ENCODE data around the gene TTC7B.

Gene TTC7B

DNA sequence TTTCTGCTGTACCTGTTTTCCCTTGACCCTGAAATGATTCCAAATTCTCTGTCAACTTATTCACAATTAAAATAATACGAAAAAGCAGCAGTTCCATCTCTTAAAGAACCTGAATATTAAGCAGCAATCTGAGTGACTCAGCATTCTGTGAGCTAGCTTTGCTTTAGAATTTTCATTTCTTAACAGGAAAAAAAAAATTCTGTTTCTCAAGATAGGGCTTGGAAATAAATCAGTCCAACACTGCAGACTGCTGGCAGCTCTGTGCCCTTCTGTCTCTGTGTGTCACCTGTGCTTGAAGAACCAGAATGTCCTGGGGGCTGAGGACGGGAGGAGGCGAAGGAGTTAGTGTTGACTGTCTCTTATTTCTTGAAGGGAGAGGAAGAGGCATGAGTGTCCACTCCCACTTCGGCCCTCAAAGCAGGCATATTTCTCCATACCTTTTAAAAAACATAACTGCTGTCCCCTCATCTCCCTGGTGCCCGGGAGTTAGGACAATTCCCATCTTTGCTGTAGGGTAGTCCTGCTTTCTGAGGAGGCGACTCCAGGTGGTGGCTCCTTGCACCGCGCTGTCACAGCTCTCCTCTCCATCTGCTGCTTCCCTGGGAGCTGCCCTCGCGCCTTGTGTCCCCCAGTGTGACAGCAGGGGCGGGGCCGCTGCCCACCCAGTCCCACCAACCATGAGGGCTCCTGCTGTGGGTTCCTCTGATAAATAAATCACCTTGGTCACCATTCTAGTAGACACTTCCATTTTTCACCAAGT is 216.3 kb downstream of the TTC7B start:
- Histone ChIP-seq H2AFZ (ENCODE audit: low read depth, low read length) (no peak overlapping the region), H3K4me1 (ENCODE audit: insufficient read depth, low read length) (peaks cover 30% of the 10 kb centered on the region), H3K4me3 (ENCODE audit: low read length) (no peak overlapping the region), H3K36me3 (ENCODE audit: insufficient read depth, low read length) (no peaks in the 10 kb centered on the region), H3K9me3 (ENCODE audit: low read length) (no peaks in the 10 kb centered on the region), H3K27me3 (ENCODE audit: insufficient read depth, low read length) (no peaks in the 10 kb centered on the region)

DNA sequence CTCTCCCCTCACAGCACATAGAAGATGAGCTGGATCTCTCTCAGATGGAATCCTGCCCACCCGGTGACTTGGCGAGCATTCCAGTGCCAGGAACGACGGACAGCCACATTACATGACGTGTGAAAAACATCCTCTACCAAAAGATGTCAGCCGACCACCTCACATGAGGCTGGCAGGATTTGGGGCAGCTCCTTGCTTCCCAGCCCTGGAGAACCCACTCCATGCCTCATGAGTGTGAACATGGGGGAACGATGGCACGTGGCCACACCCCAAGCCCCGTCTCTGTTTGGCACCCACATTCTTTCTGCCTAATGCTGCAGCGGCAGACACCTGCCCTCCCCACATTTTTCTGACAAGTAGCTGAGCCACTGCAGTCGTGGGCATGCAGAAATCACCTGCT is 216.9 kb downstream of the TTC7B start:
- H3K9me3 ChIP-seq (ENCODE audit: low read length) = no peaks in the 10 kb centered on the region
- H3K4me3 ChIP-seq (ENCODE audit: low read length) = no peak overlapping the region
- peaks cover 24% of the 10 kb centered on the region for H3K4me1 ChIP-seq (ENCODE audit: insufficient read depth, low read length)
- no peaks in the 10 kb centered on the region for H3K36me3 ChIP-seq (ENCODE audit: insufficient read depth, low read length)
- H2AFZ ChIP-seq (ENCODE audit: low read depth, low read length) = no peak overlapping the region
- H3K27me3 ChIP-seq (ENCODE audit: insufficient read depth, low read length) = no peaks in the 10 kb centered on the region

DNA sequence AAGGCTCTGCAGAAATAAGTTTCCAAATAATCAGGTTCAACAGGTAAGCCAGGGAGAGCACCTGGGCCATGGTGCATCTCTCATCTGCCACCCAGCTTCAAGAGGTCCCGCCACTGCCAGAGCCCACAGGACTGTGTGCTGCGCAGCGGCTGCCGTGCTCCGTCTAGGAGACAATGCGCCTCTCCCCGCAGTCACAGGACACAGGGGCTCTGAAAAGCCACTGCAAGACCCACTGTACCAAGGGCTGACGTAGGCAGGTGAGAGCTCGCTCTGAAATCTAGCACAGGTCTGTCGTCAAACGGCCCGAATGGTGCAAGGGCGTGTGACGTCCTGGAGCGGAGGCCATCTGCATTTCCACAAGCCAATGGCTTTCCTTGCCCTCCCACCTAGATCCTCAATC is 218.3 kb downstream of the TTC7B start:
- H2AFZ ChIP-seq (ENCODE audit: low read depth, low read length) = no peak overlapping the region
- H3K27me3 ChIP-seq (ENCODE audit: insufficient read depth, low read length) = no peaks in the 10 kb centered on the region
- peaks cover 11% of the 10 kb centered on the region for H3K4me1 ChIP-seq (ENCODE audit: insufficient read depth, low read length)
- no peak overlapping the region for H3K4me3 ChIP-seq (ENCODE audit: low read length)
- no peaks in the 10 kb centered on the region for H3K9me3 ChIP-seq (ENCODE audit: low read length)
- H3K36me3 ChIP-seq (ENCODE audit: insufficient read depth, low read length) = no peaks in the 10 kb centered on the region

DNA sequence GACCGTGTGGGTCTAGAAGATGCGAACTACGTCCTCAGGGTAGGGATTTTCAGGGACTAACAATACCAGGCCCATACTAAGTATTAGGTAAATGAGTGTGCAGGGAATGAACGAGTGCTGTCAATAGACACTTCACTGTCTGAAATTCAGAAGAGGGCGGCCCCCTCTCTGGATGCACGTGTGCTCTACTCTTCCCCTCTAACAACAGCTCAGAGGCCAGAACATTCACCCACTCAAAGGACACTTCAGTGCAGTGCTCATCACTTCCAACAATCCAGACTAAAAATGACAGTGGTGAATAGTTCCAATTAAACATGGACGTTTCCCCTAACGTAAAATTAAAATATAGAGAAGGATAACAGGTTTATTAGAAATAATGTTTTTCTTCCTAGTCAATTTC is 219.5 kb downstream of the TTC7B start:
- H3K36me3 ChIP-seq (ENCODE audit: insufficient read depth, low read length) = no peaks in the 10 kb centered on the region
- no peaks in the 10 kb centered on the region for H3K9me3 ChIP-seq (ENCODE audit: low read length)
- no peak overlapping the region for H2AFZ ChIP-seq (ENCODE audit: low read depth, low read length)
- H3K4me1 ChIP-seq (ENCODE audit: insufficient read depth, low read length) = peaks cover 11% of the 10 kb centered on the region
- no peak overlapping the region for H3K4me3 ChIP-seq (ENCODE audit: low read length)
- H3K27me3 ChIP-seq (ENCODE audit: insufficient read depth, low read length) = no peaks in the 10 kb centered on the region

GRCh38 chr14:90593254-90594040 is 222.8 kb downstream of the TTC7B start:
- Histone ChIP-seq H3K36me3 (ENCODE audit: insufficient read depth, low read length) (peaks cover 8% of the 10 kb centered on the region), H3K9me3 (ENCODE audit: low read length) (no peaks in the 10 kb centered on the region), H3K4me3 (ENCODE audit: low read length) (no peak overlapping the region), H2AFZ (ENCODE audit: low read depth, low read length) (no peak overlapping the region), H3K4me1 (ENCODE audit: insufficient read depth, low read length) (no peaks in the 10 kb centered on the region), H3K27me3 (ENCODE audit: insufficient read depth, low read length) (no peaks in the 10 kb centered on the region)

GRCh38 chr14:90592655-90593054 is 223.6 kb downstream of the TTC7B start:
- H3K9me3 ChIP-seq (ENCODE audit: low read length) = no peaks in the 10 kb centered on the region
- H3K27me3 ChIP-seq (ENCODE audit: insufficient read depth, low read length) = no peaks in the 10 kb centered on the region
- H3K4me3 ChIP-seq (ENCODE audit: low read length) = no peak overlapping the region
- H2AFZ ChIP-seq (ENCODE audit: low read depth, low read length) = no peak overlapping the region
- no peaks in the 10 kb centered on the region for H3K4me1 ChIP-seq (ENCODE audit: insufficient read depth, low read length)
- H3K36me3 ChIP-seq (ENCODE audit: insufficient read depth, low read length) = peaks cover 8% of the 10 kb centered on the region

DNA sequence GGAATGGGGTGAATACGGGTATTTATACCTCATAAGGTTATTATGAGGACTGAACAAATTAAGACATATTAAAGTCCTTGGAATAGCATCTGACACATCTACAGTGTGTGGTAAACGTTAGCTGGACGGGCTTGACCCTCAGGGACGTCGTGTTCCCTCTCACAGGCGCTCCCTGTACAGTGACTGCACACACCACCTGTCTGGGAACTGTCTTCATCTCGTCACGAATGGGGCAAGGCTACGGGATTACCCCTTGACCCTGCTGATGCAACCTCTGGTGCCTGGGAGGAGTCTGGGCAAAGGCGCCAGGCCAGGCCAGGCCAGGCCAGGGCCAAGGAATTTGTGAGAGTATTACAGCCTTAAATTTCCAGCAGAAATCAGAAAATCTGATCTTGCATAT is 228.3 kb downstream of the TTC7B start:
- H3K4me1 ChIP-seq (ENCODE audit: insufficient read depth, low read length) = no peaks in the 10 kb centered on the region
- H3K9me3 ChIP-seq (ENCODE audit: low read length) = no peaks in the 10 kb centered on the region
- no peaks in the 10 kb centered on the region for H3K27me3 ChIP-seq (ENCODE audit: insufficient read depth, low read length)
- peaks cover 10% of the 10 kb centered on the region for H3K36me3 ChIP-seq (ENCODE audit: insufficient read depth, low read length)
- H3K4me3 ChIP-seq (ENCODE audit: low read length) = no peak overlapping the region
- no peak overlapping the region for H2AFZ ChIP-seq (ENCODE audit: low read depth, low read length)

DNA sequence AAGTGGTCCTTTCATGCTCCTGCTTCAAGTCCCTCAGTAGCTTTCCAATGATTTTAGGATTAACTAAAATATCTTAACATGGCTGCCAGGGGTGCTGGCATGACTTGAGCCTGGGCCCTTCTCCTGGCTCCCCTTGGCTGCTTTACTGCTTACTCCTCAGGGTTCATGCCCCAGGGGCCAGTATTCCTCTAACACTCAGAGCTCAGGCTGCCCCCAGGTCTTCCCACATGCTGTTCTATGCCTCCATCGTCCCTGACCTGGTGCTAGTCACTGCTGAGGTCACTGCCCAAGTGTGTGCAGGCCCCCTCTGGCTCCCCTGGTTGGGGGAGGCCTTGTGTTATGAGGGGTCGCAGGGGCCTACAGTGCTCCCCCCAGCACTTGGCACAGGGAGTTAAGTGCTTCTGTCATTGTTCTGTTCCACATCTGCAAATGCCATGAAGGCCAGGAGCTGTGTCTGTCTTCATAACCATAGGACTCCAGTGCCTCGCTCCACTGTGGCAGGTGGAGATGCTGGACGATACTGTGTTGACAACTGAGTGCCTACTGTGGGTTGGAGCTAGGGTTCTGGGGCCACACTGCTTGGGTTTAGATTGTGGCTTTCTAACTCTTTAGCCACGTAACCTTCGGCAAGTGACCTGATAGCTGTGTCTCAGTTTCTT is 228.8 kb downstream of the TTC7B start:
- H3K9me3 ChIP-seq (ENCODE audit: low read length) = no peaks in the 10 kb centered on the region
- H2AFZ ChIP-seq (ENCODE audit: low read depth, low read length) = no peak overlapping the region
- peaks cover 10% of the 10 kb centered on the region for H3K36me3 ChIP-seq (ENCODE audit: insufficient read depth, low read length)
- H3K27me3 ChIP-seq (ENCODE audit: insufficient read depth, low read length) = no peaks in the 10 kb centered on the region
- H3K4me1 ChIP-seq (ENCODE audit: insufficient read depth, low read length) = no peaks in the 10 kb centered on the region
- H3K4me3 ChIP-seq (ENCODE audit: low read length) = no peak overlapping the region

DNA sequence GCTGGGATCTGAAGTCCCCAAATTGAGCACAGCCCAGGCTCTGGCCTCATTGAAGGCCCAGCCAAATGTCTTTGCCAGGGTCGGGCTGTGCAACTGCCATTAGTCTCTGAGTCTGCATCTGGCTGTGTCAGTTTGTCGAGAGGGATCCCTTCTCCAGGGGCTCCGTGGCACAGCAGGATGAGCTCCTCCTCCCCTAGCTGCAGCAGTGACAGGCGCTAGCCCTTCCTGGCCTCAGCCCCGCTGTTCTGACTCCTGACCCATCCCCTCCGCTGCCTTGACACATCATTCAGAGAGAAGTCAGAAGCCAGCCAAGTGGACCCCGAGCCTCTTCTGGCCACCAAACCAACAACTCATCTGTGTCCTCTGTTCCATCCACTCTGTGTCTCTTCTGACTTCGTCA is 231.1 kb downstream of the TTC7B start:
- no peaks in the 10 kb centered on the region for H3K9me3 ChIP-seq (ENCODE audit: low read length)
- H3K4me1 ChIP-seq (ENCODE audit: insufficient read depth, low read length) = no peaks in the 10 kb centered on the region
- H3K4me3 ChIP-seq (ENCODE audit: low read length) = no peak overlapping the region
- H2AFZ ChIP-seq (ENCODE audit: low read depth, low read length) = no peak overlapping the region
- peaks cover 8% of the 10 kb centered on the region for H3K36me3 ChIP-seq (ENCODE audit: insufficient read depth, low read length)
- H3K27me3 ChIP-seq (ENCODE audit: insufficient read depth, low read length) = no peaks in the 10 kb centered on the region

GRCh38 chr14:90583916-90584605 is 232.2 kb downstream of the TTC7B start:
- peaks cover 2% of the 10 kb centered on the region for H3K36me3 ChIP-seq (ENCODE audit: insufficient read depth, low read length)
- H3K27me3 ChIP-seq (ENCODE audit: insufficient read depth, low read length) = no peaks in the 10 kb centered on the region
- no peak overlapping the region for H2AFZ ChIP-seq (ENCODE audit: low read depth, low read length)
- no peaks in the 10 kb centered on the region for H3K4me1 ChIP-seq (ENCODE audit: insufficient read depth, low read length)
- H3K4me3 ChIP-seq (ENCODE audit: low read length) = no peak overlapping the region
- H3K9me3 ChIP-seq (ENCODE audit: low read length) = no peaks in the 10 kb centered on the region

DNA sequence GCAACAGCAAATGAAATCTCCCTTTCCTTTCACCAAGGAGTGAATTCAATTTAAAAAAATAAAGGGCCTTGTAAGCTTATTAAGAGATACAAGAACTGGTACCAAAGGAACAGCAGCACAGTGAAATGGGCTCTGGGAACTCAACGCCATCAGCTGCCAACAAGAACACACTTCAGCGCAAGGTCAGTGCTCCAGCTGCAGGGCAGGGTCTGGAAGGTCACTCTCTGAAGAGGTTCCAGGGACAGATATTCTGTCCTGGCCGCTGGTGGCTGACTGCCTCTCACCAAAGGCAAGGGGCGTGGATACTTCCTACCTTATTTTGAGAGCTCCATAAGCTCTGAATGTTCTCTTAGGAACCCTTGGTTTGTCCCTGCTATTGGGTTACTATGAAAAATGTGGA is 232.8 kb downstream of the TTC7B start:
- no peak overlapping the region for H3K4me3 ChIP-seq (ENCODE audit: low read length)
- H3K27me3 ChIP-seq (ENCODE audit: insufficient read depth, low read length) = no peaks in the 10 kb centered on the region
- no peaks in the 10 kb centered on the region for H3K4me1 ChIP-seq (ENCODE audit: insufficient read depth, low read length)
- H3K36me3 ChIP-seq (ENCODE audit: insufficient read depth, low read length) = peaks cover 2% of the 10 kb centered on the region
- no peak overlapping the region for H2AFZ ChIP-seq (ENCODE audit: low read depth, low read length)
- no peaks in the 10 kb centered on the region for H3K9me3 ChIP-seq (ENCODE audit: low read length)

DNA sequence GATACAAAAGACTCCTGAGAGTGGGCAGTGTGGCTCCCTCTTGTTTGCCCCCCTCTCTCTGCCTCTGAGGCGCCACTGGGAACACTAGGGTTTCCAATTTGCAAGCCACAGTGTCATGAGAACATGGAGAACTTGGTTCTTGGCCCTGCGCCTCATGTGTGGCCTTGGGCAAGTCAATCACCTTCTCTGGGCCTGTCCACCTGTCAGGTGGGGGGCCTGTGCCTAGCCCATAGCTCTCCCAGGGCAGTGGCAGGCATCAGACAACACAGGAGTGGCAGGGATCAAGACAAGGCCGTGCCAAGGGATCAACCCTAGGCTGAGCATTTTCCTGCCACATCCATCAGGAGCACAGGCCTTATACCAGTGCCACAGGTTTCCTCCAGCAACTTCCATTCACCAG is 234.1 kb downstream of the TTC7B start:
- no peak overlapping the region for H2AFZ ChIP-seq (ENCODE audit: low read depth, low read length)
- H3K4me1 ChIP-seq (ENCODE audit: insufficient read depth, low read length) = no peaks in the 10 kb centered on the region
- H3K36me3 ChIP-seq (ENCODE audit: insufficient read depth, low read length) = no peaks in the 10 kb centered on the region
- no peak overlapping the region for H3K4me3 ChIP-seq (ENCODE audit: low read length)
- H3K9me3 ChIP-seq (ENCODE audit: low read length) = no peaks in the 10 kb centered on the region
- H3K27me3 ChIP-seq (ENCODE audit: insufficient read depth, low read length) = no peaks in the 10 kb centered on the region

DNA sequence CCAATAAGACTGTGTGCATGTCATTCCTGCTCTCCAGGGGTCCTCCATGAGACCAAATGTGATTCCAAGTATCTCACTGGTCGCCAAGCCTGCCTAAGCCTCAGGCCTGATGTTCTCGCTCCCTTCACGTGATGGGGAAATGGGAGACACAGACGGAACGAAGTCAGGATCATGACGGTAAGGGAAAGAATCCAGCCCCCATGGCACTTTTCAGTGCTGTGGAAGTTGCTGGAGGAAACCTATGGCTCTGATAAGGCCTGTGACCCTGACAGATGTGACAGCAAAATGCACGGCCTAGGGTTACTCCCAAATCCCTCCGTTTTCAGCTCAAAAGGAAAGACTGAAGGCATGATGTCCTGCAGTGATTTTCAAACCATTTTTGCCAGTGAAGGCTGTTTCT is 234.5 kb downstream of the TTC7B start:
- Histone ChIP-seq H2AFZ (ENCODE audit: low read depth, low read length) (no peak overlapping the region), H3K4me3 (ENCODE audit: low read length) (no peak overlapping the region), H3K36me3 (ENCODE audit: insufficient read depth, low read length) (no peaks in the 10 kb centered on the region), H3K27me3 (ENCODE audit: insufficient read depth, low read length) (no peaks in the 10 kb centered on the region), H3K9me3 (ENCODE audit: low read length) (no peaks in the 10 kb centered on the region), H3K4me1 (ENCODE audit: insufficient read depth, low read length) (no peaks in the 10 kb centered on the region)
